PC-9 (cell line): ENCODE measurements around the gene TGFBR2. TPM values are rescaled to one million over a fixed set of nuclear protein-coding genes. Genes with fewer than 3 reads are reported as not detected.

ENCODE experiments used
- BruUV-seq: library from RNA; stranded (reverse); fragments of 400-500 nt; replicated peaks from 2 replicates; lab custom pipeline; 2021; lab: Mats Ljungman, UMichigan
- CTCF ChIA-PET: fragments of 300-600 bp; sonication (Branson Sonifier 250); formaldehyde crosslinking; loops from one replicate; lab custom pipeline; 2022; ENCODE audit warnings: antibody characterized with exemption; lab: Charles Lee
- POLR2A ChIA-PET: fragments of 300-600 bp; sonication (Branson Sonifier 250); formaldehyde crosslinking; loops from one replicate; lab custom pipeline; 2022; ENCODE audit warnings: antibody characterized with exemption; ENCODE audit not compliant: unreplicated experiment; lab: Charles Lee
- DNase-seq, 2 experiments: peaks; one replicate each; pipeline versions ENCODE4 v3.0.0 to v3.0.0-alpha.2; 2015 to 2022; ENCODE audit warnings: mixed read lengths in 1 of 2
- H2AFZ ChIP-seq: fragments of 200-600 bp; sonication (generic); 2 replicates; pipeline ENCODE4 v1.8.1; 2017; ENCODE audit warnings: antibody characterized with exemption
- H3F3A ChIP-seq: fragments of 200-600 bp; sonication (generic); 2 replicates; pipeline ENCODE4 v1.8.1; 2017; ENCODE audit warnings: antibody characterized with exemption, mild to moderate bottlenecking, low read depth; ENCODE audit not compliant: insufficient read depth
- H3K27ac ChIP-seq: fragments of 200-600 bp; sonication (generic); 2 replicates; pipeline ENCODE4 v1.6.1; 2016; ENCODE audit warnings: mixed run types
- H3K27me3 ChIP-seq: fragments of 200-600 bp; sonication (generic); 2 replicates; pipeline ENCODE4 v1.6.1; 2016; ENCODE audit warnings: low read depth, mixed run types; ENCODE audit not compliant: insufficient read depth
- H3K36me3 ChIP-seq: fragments of 200-600 bp; sonication (generic); 2 replicates; pipeline ENCODE4 v1.6.1; 2016; ENCODE audit warnings: low read depth, mixed run types
- H3K4me1 ChIP-seq: fragments of 200-600 bp; sonication (generic); replicated peaks from 2 replicates; pipeline ENCODE4 v1.6.1; 2016; ENCODE audit warnings: mixed run types; ENCODE audit not compliant: insufficient read depth
- H3K4me2 ChIP-seq: fragments of 200-600 bp; sonication (generic); 2 replicates; pipeline ENCODE4 v1.6.1; 2017; ENCODE audit warnings: mixed run types
- H3K4me3 ChIP-seq: fragments of 200-600 bp; sonication (generic); 2 replicates; pipeline ENCODE4 v1.6.1; 2016; ENCODE audit warnings: mixed run types
- H3K79me2 ChIP-seq: fragments of 200-600 bp; sonication (generic); 2 replicates; pipeline ENCODE4 v1.6.1; 2017; ENCODE audit warnings: low read depth, mixed run types
- H3K9me2 ChIP-seq: fragments of 200-600 bp; sonication (generic); 2 replicates; pipeline ENCODE4 v1.8.1; 2017; ENCODE audit warnings: mild to moderate bottlenecking; ENCODE audit not compliant: insufficient read depth
- H3K9me3 ChIP-seq: fragments of 200-600 bp; sonication (generic); 2 replicates; pipeline ENCODE4 v1.8.1; 2016; ENCODE audit warnings: low read depth; ENCODE audit not compliant: insufficient read depth
- H4K20me1 ChIP-seq: fragments of 200-600 bp; sonication (generic); 2 replicates; pipeline ENCODE4 v1.8.1; 2017; ENCODE audit not compliant: insufficient read depth
- EZH2 ChIP-seq: fragments of 200-600 bp; sonication (generic); IDR thresholded peaks from 2 replicates; pipeline ENCODE4 v1.8.0; 2017; ENCODE audit warnings: antibody characterized with exemption, low read depth
- intact Hi-C: fragments of 100-400 bp; cut with micrococcal nuclease; formaldehyde crosslinking; loops from one replicate; pipeline ENCODE4 v1.10.0; 2022; ENCODE audit not compliant: unreplicated experiment
- total RNA-seq: library from RNA; stranded (reverse); gene quantifications from 2 replicates; pipeline ENCODE4 v1.2.3, GENCODE V29; 2021
- TF ChIP-seq, protein P1 (sequence below): fragments of 200-600 bp; sonication (generic); conservative IDR thresholded peaks from 2 replicates; pipeline ENCODE4 v1.6.1; 2017; ENCODE audit warnings: mixed run types, antibody characterized with exemption, mild to moderate bottlenecking, moderate library complexity

TGFBR2 gene
- total RNA-seq, 1 experiment from 2014 or later = 33.6 TPM

DNA sequence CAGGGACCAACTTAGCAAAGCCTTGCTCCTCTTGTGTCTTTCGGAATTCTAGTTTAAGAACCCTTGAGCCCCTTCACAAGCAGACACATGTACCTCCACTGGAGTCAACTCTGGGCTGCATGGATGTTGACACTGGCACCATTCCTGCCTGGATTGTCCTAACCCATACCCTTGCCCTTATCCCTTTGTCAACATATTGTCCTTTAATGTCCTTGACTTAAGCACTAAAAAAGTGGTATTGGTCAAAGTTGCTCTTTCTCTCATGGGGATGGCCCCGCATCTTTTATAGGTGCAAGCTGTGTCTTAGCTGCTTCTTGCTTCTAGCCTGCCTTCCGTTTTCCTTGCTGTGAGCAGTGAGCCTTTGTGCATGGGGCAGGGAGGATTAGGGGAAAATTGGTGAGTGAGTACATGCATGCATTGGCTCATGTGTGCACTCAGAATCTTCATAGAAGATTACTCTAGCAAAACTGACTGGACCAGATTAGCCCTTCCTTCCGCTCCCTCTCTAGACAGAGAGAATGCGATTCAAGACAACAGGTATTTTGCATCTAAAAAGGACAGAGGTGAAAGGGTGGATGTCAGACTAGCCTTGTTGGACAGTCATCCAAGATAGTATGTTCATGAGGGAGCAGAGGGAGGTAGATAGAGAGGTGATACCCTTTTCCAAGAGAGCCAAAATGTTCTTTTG lies 42.4 kb downstream of the TGFBR2 start:
- Histone ChIP-seq H2AFZ (no peak overlapping the region), H3K9me2 (no peaks in the 10 kb centered on the region), H3K27me3 (no peaks in the 10 kb centered on the region), H3K4me2 (no peak overlapping the region), H4K20me1 (no peaks in the 10 kb centered on the region), H3K36me3 (no peaks in the 10 kb centered on the region), H3K9me3 (no peaks in the 10 kb centered on the region), H3K27ac (no peak overlapping the region), H3K79me2 (no peaks in the 10 kb centered on the region), H3K4me1 (no peaks in the 10 kb centered on the region), H3F3A (no peaks in the 10 kb centered on the region), H3K4me3 (no peak overlapping the region)
- intact Hi-C loops = no loop called here
- no peak for DNase-seq
- ChIA-PET CTCF (no interaction called here), POLR2A (no interaction called here)
- no TSS peak for BruUV-seq
- TF ChIP-seq, protein P1, sequence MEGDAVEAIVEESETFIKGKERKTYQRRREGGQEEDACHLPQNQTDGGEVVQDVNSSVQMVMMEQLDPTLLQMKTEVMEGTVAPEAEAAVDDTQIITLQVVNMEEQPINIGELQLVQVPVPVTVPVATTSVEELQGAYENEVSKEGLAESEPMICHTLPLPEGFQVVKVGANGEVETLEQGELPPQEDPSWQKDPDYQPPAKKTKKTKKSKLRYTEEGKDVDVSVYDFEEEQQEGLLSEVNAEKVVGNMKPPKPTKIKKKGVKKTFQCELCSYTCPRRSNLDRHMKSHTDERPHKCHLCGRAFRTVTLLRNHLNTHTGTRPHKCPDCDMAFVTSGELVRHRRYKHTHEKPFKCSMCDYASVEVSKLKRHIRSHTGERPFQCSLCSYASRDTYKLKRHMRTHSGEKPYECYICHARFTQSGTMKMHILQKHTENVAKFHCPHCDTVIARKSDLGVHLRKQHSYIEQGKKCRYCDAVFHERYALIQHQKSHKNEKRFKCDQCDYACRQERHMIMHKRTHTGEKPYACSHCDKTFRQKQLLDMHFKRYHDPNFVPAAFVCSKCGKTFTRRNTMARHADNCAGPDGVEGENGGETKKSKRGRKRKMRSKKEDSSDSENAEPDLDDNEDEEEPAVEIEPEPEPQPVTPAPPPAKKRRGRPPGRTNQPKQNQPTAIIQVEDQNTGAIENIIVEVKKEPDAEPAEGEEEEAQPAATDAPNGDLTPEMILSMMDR = no peak
- TF ChIP-seq EZH2 = no peak

GRCh38 chr3:30649572-30650318 lies 43.3 kb downstream of the TGFBR2 start:
- CTCF ChIA-PET = no interaction called here
- no TSS peak for BruUV-seq

DNA sequence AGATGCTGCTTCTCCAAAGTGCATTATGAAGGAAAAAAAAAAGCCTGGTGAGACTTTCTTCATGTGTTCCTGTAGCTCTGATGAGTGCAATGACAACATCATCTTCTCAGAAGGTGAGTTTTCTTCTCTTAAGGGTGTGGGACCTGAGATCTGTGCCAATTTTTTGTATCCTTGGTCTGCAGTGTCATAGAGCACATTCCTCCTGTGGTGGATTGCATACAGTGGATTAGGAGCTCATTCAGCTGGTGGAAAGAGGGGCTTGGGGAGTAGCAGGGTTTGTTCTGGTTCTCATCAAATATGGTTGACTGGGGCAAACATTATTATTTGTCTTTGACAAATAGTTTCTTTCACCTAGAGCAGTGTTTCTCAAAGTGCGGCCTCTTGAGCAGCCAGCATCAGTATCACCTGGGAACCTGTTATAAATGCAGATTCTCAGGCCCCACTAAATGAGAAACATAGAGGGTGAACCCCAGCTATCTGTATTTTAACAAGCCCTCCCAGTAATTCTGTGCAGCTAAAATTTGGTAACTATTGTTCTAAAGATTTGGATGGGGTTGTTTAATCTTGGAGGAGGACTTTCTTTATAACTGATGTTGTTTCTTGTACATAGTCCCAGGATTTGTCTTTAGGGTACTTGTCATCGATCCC lies 44.1 kb downstream of the TGFBR2 start:
- intact Hi-C loops = no loop called here
- no TSS peak for BruUV-seq
- Histone ChIP-seq H3K36me3 (no peaks in the 10 kb centered on the region), H3K79me2 (no peaks in the 10 kb centered on the region), H2AFZ (no peak overlapping the region), H3K27me3 (no peaks in the 10 kb centered on the region), H3K27ac (no peak overlapping the region), H3K9me2 (no peaks in the 10 kb centered on the region), H4K20me1 (no peaks in the 10 kb centered on the region), H3K9me3 (no peaks in the 10 kb centered on the region), H3K4me3 (no peak overlapping the region), H3K4me2 (no peak overlapping the region), H3K4me1 (no peaks in the 10 kb centered on the region), H3F3A (no peaks in the 10 kb centered on the region)
- POLR2A ChIA-PET = no interaction called here
- no peak for TF ChIP-seq EZH2
- TF ChIP-seq, protein P1 = no peak
- CTCF ChIA-PET = no interaction called here
- no peak for DNase-seq

More at GRCh38 chr3:30649572-30650318, 43.3 kb downstream of the TGFBR2 start:
- no peak for DNase-seq
- POLR2A ChIA-PET = no interaction called here
- no peaks in the 10 kb centered on the region for H3K79me2 ChIP-seq
- H4K20me1 ChIP-seq = no peaks in the 10 kb centered on the region
- no peaks in the 10 kb centered on the region for H3F3A ChIP-seq
- no peaks in the 10 kb centered on the region for H3K27me3 ChIP-seq
- no peaks in the 10 kb centered on the region for H3K4me1 ChIP-seq
- TF ChIP-seq, protein P1 = no peak
- TF ChIP-seq EZH2 = no peak
- H3K9me3 ChIP-seq = no peaks in the 10 kb centered on the region
- no peaks in the 10 kb centered on the region for H3K36me3 ChIP-seq
- H3K27ac ChIP-seq = no peak overlapping the region
- no peak overlapping the region for H3K4me2 ChIP-seq
- intact Hi-C loops = no loop called here
- no peaks in the 10 kb centered on the region for H3K9me2 ChIP-seq
- no peak overlapping the region for H2AFZ ChIP-seq
- H3K4me3 ChIP-seq = no peak overlapping the region
